ENCODE results near the gene CDH13. TPM values are rescaled to one million over a fixed set of nuclear protein-coding genes. Genes with fewer than 3 reads are reported as not detected.

Gene CDH13
- total RNA-seq, 4 donors from 2014 or later = 12.5 to 35.9 (median 22.1) TPM

- no peak for ATAC-seq (ENCODE audit: low FRiP score)
- no peak for TF ChIP-seq CTCF (IDR thresholded peaks at IDR 0.05)
Observed at GRCh38 chr16:83110269-83110668, 483.5 kb downstream of the CDH13 start.

GRCh38 chr16:83113317-83113716, 486.5 kb downstream of the CDH13 start:
- ATAC-seq (ENCODE audit: low FRiP score) = no peak
- no peak for TF ChIP-seq CTCF (IDR thresholded peaks at IDR 0.05)
- no peak for DNase-seq (ENCODE audit: low spot score)

More at GRCh38 chr16:83110269-83110668, 483.5 kb downstream of the CDH13 start:
- DNase-seq (ENCODE audit: low spot score) = no peak

GRCh38 chr16:83113811-83114210, 487.0 kb downstream of the CDH13 start:
- DNase-seq (ENCODE audit: low spot score) (no peak), ATAC-seq (ENCODE audit: low FRiP score) (no peak)
- no peak for TF ChIP-seq CTCF (IDR thresholded peaks at IDR 0.05)

- no peak for TF ChIP-seq CTCF (IDR thresholded peaks at IDR 0.05)
- no peak for ATAC-seq (ENCODE audit: low FRiP score)
- no peak for DNase-seq (ENCODE audit: low spot score)
Observed at GRCh38 chr16:83115491-83116232, 488.9 kb downstream of the CDH13 start.

- TF ChIP-seq CTCF (IDR thresholded peaks at IDR 0.05) = no peak
- DNase-seq (ENCODE audit: low spot score) (no peak), ATAC-seq (ENCODE audit: low FRiP score) (no peak)
Observed at GRCh38 chr16:83116274-83116892, 489.6 kb downstream of the CDH13 start.

GRCh38 chr16:83117810-83118209, 491.0 kb downstream of the CDH13 start:
- no peak for TF ChIP-seq CTCF (IDR thresholded peaks at IDR 0.05)
- no peak for DNase-seq (ENCODE audit: low spot score)
- ATAC-seq (ENCODE audit: low FRiP score) = no peak

GRCh38 chr16:83118365-83118764, 491.6 kb downstream of the CDH13 start:
- ATAC-seq (ENCODE audit: low FRiP score) (no peak), DNase-seq (ENCODE audit: low spot score) (no peak)
- no peak for TF ChIP-seq CTCF (IDR thresholded peaks at IDR 0.05)
